ENCODE measurements around the gene ZDHHC5.
"Not testable (repeated sequence)": the region's sequence is repeated elsewhere in the genome, so short reads cannot be mapped to it uniquely, and the experiment has no call there.

The ZDHHC5 gene

DNA sequence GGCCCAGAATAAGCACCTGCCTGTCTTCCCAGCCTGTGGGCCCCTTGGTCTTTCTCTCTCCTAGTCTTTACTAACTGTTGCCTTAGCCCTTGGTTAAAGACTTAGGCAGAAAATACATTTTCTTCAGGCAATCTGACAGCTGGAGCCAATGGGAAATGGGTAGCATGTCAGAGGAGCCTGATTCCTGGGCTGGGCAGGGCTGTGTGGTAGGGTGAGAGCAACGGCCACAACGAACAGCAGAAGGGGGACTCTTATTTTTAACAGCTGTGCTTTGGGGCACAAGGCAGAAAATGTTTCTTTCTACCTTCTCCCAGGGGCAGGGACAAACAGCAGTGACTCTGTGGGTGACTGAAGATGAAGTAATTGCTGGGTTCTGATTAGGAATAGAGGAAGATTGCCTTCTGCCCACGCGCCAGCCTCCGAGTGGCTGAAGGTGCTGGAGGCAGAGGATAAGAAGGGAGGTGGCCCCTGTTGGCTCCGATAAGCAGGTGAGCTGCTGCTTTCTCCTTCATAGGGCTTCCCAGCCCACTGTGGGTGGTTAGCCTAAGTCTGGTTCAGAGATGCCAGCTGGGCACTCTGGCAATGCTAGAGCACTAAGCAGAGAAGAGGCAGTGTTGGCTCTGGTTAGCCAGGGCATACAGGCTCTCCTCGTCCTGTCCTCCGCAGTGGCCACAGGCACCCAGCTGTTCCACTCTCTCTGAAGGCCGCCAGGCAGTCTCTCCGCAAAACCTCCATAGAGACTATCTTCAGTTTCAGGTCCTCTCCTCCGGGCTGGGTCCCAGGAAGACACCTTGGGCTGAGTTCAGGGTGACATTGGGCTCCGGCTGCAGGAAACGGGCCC lies 19.7 kb upstream of the ZDHHC5 start:
- DNase-seq, result peak; percentile 98 to 99
- TF ChIP-seq POLR2A (IDR thresholded peaks at IDR 0.05; ENCODE audit: low read length) (peak; percentile 100), GATA1 (IDR thresholded peaks at IDR 0.05; ENCODE audit: low read depth, low read length) (peak; percentile 96)

DNA sequence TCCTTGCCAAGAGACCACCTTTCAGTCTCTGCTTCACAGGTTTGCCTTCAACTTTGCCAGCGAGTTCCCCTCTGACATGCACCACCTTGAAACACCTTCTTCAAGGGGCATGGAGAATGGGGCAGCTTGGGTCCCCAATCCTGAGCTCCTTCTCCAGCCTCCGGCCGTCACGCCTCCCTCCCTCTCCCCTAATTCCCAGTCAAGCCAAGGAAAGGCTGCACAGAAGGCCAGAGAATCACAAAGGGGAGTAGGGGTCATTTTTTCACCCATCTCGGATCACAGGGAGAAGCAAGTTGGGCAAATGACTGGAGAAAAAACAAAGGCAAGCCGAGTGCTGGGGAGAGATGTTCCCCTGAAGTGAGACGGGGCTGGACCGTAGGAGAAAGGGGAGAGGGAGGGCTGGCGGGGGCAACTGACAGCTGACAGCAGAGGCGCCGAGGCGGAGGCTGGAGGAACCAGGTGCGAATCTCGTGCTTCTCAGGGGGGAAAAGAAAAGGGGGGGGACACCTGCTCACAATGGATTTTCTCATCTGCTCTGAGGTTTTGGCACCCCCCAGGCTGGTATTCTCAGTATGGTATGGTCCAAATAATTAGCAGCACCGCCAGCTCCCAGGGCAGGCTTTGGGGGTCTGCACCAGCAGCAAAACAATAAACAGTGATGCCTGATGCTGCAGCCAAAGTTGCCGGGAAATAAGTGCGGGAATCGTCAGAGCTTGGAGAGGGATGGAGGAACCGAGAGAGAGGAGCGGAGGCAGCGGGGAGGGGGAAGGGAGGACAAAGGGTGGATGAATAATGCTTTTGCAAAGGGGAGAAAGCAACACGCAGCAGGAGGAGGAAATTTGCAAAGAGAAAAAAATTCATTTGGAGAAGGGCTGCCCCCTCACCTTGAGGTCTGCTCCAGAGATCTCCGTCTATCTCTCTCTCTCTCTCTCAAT lies 18.8 kb upstream of the ZDHHC5 start:
- peak; percentile 74 to 85 for DNase-seq
- no peak for TF ChIP-seq GATA1 (IDR thresholded peaks at IDR 0.05; ENCODE audit: low read depth, low read length)

DNA sequence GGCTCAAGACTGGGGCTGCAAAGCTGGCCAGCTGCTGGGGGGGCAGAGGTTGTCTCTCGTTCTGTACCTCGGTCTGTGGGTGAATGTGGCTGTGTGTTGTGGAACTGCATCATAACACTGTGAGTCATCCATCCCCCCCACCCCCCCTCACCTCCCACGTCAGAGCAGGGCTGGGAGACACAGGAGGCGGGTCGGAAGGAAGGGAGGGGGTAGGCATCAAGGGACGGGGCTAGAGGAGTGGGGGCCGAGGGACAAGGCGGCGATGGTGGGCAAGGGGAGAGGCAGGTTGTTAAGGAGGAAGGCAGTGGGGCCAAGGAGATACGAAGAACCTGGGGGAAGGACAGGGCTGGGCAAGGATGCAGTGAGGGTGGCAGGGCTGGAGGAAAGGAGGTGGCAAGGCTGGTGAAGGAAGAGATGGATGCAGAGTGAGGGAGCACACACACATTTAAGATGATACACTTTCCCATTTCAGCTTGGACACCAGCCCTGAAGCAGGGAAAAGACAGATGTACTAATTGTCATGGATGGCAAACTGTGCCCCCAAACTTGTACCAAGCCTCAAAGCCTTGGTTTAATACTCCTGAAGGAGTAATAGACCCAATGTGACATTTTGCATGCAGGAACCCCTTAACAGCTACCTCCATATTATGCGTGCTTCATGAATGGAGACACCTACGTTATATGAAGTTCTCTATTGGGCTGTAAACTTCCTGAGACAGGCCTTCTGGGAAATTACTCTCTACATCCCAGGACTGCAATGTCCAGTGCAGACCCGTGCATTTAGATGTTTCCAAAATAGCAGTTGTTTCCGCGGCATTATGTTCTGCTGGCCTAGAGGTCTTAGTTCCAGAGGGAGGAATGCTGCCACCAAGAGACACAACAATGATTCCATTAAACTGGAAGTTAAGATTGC lies 17.8 kb upstream of the ZDHHC5 start, which contains the start of gene YPEL4:
Gene YPEL4, minus strand, starts transcription at position 87 of the 913 bp plus-strand sequence. CDS start 2,805 bp downstream, outside the sequence.
- TF ChIP-seq POLR2A (IDR thresholded peaks at IDR 0.05; ENCODE audit: low read length) (peak; percentile 25), GATA1 (IDR thresholded peaks at IDR 0.05; ENCODE audit: low read depth, low read length) (no peak)

DNA sequence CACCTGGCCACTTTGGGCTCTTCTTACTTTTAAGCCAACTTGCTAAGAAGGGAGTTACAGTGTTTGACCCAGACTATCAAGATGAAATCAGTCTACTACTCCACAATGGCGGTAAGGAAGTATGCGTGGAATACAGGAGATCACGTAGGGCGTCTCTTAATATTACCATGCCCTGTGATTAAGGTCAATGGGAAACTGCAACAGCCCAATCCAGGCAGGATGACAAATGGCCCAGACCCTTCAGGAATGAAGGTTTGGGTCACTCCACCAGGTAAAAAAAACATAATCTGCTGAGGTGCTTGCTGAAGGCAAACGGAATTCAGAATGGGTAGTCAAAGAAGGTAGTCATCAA lies 17.2 kb upstream of the ZDHHC5 start:
- TF ChIP-seq POLR2A (IDR thresholded peaks at IDR 0.05; ENCODE audit: low read length) (no peak), GATA1 (IDR thresholded peaks at IDR 0.05; ENCODE audit: low read depth, low read length) (no peak)

More for the DNA sequence above, 17.8 kb upstream of the ZDHHC5 start, which contains the start of gene YPEL4:
- peak; percentile 87 to 94 for DNase-seq

DNA sequence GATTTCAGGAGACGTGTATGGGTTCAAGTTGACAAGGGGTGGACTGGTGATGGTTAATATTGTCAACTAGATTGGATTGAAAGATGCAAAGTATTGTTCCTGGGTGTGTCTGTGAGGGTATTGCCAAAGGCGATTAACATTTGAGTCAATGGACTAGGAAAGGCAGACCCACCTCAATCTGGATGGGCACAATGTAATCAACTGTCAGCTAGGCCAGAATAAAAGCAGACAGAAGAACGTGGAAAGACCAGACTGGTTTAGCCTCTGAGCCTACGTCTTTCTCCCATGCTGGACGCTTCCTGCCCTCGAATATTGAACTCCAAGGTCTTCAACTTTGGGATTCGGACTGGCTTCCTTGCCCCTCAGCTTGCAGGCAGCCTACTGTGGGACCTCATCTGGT lies 16.5 kb upstream of the ZDHHC5 start:
- TF ChIP-seq POLR2A (IDR thresholded peaks at IDR 0.05; ENCODE audit: low read length), result no peak
- no peak for TF ChIP-seq GATA1 (IDR thresholded peaks at IDR 0.05; ENCODE audit: low read depth, low read length)
- no peak for DNase-seq

More for the DNA sequence above, 17.2 kb upstream of the ZDHHC5 start:
- DNase-seq, result no peak

DNA sequence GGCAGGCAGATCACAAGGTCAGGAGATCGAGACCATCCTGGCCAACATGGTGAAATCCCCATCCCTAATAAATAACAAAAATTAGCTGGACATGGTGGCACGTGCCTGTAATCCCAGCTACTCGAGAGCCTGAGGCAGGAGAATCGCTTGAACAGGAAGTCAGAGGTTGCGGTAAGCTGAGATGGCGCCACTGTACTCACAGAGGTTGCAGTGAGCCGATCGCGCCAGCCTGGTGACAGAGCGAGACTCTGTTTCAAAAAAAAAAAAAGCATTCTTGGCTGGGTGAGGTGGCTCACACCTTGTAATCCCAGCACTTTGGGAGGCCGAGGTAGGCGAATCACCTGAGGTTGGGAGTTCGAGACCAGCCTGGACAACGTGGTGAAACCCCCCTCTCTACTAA lies 15.7 kb upstream of the ZDHHC5 start:
- DNase-seq, result not testable (repeated sequence)

DNA sequence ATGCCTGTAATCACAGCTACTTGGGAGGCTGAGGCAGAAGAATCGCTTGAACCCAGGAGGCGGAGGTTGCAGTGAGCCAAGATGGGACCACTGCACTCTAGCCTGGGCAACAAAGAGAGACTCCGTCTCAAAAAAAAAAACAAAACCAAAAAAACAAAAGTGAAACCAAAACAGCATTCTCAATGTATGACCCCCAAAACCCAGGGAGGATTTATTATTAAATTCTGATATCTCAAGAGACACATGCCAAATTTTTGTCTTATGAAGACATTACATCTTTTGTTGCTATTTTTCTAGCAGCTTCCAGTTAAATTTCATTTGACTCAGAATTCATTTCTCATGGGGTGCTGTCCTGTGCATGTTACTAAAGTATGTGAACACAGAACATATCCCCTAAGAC lies 15.3 kb upstream of the ZDHHC5 start:
- DNase-seq, result no peak
- TF ChIP-seq GATA1 (IDR thresholded peaks at IDR 0.05; ENCODE audit: low read depth, low read length) (no peak), POLR2A (IDR thresholded peaks at IDR 0.05; ENCODE audit: low read length) (no peak)

DNA sequence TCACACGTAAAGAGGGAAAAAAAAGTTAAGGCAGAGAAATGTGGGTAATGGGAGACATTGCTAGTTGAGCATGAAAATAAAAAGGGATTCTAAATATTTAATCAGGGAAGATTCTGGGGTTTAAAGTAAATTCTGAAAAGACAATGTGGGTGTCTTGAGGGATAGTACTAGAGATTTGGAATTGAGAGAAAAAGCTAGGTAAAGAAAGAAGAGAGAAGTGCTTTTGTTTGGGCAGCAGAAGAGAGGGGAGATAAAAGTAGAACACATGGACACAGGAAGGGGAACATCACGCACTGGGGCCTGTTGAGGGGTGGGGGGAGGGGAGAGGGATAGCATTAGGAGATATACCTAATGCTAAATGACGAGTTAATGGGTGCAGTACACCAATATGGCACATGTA lies 14.8 kb upstream of the ZDHHC5 start:
- TF ChIP-seq POLR2A (IDR thresholded peaks at IDR 0.05; ENCODE audit: low read length), result no peak
- TF ChIP-seq GATA1 (IDR thresholded peaks at IDR 0.05; ENCODE audit: low read depth, low read length), result no peak
- DNase-seq, result no peak

DNA sequence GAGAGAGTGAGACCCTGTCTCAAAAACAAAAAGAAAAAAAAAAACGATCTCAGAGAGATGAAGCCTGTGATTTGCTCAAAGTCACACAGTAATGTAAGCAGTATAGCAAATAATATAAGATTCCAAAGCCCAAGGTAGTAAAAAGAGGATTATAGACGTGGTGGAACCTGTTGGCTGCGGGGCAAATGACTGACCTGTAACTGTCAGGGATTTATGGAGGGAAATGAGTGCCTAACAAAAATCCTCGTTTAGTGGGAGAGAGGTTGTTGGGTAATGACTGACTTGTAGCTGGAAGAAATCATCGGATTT lies 11.1 kb upstream of the ZDHHC5 start:
- TF ChIP-seq GATA1 (IDR thresholded peaks at IDR 0.05; ENCODE audit: low read depth, low read length) (no peak), POLR2A (IDR thresholded peaks at IDR 0.05; ENCODE audit: low read length) (no peak)

DNA sequence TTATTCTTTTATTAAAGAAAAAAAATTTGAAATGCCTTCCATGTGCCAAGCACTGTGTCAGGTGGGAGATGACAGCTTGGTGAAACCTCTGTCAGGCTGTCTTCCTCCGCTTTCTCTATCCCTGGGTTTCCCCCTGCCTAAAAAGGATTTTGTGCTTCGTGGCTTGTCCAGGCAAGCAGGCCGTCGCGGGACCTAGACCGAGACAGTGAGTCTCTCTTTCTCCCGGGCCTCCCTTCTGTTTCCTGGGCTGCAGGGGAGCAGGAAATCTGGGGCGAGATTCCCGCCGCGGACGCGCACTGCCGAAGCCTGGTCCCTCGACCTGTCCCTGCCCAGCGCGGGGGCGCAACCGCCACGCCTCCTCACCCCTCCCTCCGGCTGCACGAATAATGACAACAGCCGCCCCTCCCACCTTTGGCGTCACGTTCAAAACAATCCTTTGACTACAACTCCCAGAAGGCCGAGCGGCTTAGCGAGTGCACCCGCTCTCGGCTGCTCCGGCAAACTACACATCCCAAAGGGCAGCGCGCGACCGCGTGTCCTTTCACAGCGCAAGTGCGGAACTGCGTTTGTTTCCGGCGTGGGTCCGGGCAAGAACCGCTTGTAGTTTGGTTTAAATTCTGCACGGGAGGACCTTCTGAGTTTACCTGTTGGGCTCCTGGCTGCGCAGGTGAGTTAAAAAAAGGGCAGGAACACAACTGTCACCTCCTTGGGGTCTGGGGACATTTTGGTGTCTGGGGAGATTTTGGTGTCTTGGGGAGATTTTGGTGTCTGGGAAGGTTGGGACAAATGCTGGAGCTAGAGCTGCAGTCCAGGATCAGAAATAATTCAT lies 10.5 kb upstream of the ZDHHC5 start, which contains the start of gene CLP1:
Gene CLP1, plus strand, starts transcription at position 569 of the 829 bp plus-strand sequence. CDS start 1,715 bp downstream, outside the sequence.
- TF ChIP-seq GATA1 (IDR thresholded peaks at IDR 0.05; ENCODE audit: low read depth, low read length), result no peak
- TF ChIP-seq POLR2A (IDR thresholded peaks at IDR 0.05; ENCODE audit: low read length), result peak; percentile 73
- DNase-seq, result peak; percentile 98 to 99

More for the DNA sequence above, 11.1 kb upstream of the ZDHHC5 start:
- DNase-seq, result no peak

DNA sequence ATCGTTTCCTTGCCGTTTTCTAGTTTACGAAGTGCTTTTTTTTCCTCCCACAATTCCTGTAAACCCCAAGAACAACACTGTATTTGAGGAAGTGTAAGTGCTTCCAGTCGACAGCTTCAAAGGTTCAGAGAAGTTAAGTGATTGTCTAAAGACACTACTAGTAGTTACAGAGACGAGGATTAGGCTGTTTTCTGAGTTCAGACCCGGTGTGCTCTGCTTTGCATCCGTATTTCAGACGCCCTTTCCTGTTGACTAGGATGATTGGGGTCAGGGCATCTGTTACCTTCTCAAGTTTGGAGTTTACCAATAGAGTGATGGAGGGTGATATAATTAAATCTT lies 9.9 kb upstream of the ZDHHC5 start:
- TF ChIP-seq POLR2A (IDR thresholded peaks at IDR 0.05; ENCODE audit: low read length) (no peak), GATA1 (IDR thresholded peaks at IDR 0.05; ENCODE audit: low read depth, low read length) (no peak)
- DNase-seq, result peak; percentile 35 to 57

DNA sequence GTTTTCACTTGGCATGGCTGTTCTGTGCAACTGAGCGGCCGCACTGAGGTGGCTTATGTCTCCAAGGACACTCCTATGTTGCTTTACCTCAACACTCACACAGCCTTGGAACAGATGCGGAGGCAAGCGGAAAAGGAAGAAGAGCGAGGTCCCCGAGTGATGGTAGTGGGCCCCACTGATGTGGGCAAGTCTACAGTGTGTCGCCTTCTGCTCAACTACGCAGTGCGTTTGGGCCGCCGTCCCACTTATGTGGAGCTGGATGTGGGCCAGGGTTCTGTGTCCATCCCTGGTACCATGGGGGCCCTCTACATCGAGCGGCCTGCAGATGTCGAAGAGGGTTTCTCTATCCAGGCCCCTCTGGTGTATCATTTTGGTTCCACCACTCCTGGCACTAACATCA lies 8.2 kb upstream of the ZDHHC5 start:
- no peak for DNase-seq
- no peak for TF ChIP-seq POLR2A (IDR thresholded peaks at IDR 0.05; ENCODE audit: low read length)
- no peak for TF ChIP-seq GATA1 (IDR thresholded peaks at IDR 0.05; ENCODE audit: low read depth, low read length)

DNA sequence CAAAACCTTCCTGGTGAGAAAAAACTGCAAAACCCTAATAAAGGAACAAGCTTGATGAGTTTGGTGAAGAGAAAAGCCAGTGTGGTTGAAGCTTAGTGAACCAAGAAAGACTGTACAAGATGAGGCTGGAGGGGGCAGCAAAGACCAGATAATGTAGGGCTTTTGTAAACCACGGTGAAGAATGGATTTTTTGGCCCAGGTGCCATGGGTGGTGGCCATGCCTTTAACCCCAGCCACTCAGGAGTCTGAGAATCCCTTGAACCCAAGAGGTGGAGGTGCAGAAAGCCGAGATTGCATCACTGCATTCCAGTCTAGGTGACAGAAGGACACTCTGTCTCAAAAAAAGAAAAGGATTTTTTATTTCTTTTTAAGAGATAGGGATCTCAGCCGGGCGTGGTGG lies 5.0 kb upstream of the ZDHHC5 start:
- DNase-seq, result peak; percentile 54 to 61
- TF ChIP-seq GATA1 (IDR thresholded peaks at IDR 0.05; ENCODE audit: low read depth, low read length) (no peak), POLR2A (IDR thresholded peaks at IDR 0.05; ENCODE audit: low read length) (no peak)

Measured in erythroblast (primary cell).